Measurements from ENCODE around the gene RAP1GAP.

- TF ChIP-seq, protein P1, sequence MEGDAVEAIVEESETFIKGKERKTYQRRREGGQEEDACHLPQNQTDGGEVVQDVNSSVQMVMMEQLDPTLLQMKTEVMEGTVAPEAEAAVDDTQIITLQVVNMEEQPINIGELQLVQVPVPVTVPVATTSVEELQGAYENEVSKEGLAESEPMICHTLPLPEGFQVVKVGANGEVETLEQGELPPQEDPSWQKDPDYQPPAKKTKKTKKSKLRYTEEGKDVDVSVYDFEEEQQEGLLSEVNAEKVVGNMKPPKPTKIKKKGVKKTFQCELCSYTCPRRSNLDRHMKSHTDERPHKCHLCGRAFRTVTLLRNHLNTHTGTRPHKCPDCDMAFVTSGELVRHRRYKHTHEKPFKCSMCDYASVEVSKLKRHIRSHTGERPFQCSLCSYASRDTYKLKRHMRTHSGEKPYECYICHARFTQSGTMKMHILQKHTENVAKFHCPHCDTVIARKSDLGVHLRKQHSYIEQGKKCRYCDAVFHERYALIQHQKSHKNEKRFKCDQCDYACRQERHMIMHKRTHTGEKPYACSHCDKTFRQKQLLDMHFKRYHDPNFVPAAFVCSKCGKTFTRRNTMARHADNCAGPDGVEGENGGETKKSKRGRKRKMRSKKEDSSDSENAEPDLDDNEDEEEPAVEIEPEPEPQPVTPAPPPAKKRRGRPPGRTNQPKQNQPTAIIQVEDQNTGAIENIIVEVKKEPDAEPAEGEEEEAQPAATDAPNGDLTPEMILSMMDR (IDR thresholded peaks at IDR 0.05; ENCODE audit: borderline replicate concordance, extremely low read depth, low read length, poor library complexity, severe bottlenecking): no peak
- no peak for TF ChIP-seq EZH2 (IDR thresholded peaks at IDR 0.05; ENCODE audit: borderline replicate concordance, low read depth, low read length, severe bottlenecking)
These were observed 67.7 kb downstream of the RAP1GAP start for GRCh38 chr1:21601278-21602048.
